Stimulated activated CD8-positive, alpha-beta memory T cell treated with anti-CD3 and anti-CD28 coated beads, Interleukin-7, amount 100 ng/mL, for 4 hours (primary cell): ENCODE measurements around the gene GADD45G.

Experiments used
- DNase-seq, 2 donors: peaks; one replicate each; pipeline ENCODE4 v3.0.0-alpha.2; 2020; ENCODE audit warnings: low read depth in 2 of 2

The GADD45G gene

DNA sequence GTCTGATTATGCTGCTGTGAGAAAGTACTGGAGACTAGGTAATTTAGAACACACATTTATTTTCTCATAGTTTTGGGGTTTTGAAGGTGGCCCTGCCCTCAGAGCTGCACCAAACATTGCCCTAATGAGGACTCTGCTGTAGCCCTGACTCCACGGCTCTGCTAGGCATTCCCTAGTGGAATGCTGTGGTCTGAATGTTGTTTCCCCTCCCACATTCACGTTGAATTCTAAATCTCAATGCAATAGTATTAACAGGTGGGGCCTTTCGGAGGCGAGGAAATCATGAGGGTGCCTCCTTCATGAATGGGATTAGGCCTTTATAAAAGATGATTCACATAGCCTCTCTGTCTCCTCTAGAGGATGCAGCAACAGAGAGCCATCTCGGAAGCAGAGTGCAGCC, 25.7 kb downstream of the GADD45G start:
- no peak for DNase-seq

DNA sequence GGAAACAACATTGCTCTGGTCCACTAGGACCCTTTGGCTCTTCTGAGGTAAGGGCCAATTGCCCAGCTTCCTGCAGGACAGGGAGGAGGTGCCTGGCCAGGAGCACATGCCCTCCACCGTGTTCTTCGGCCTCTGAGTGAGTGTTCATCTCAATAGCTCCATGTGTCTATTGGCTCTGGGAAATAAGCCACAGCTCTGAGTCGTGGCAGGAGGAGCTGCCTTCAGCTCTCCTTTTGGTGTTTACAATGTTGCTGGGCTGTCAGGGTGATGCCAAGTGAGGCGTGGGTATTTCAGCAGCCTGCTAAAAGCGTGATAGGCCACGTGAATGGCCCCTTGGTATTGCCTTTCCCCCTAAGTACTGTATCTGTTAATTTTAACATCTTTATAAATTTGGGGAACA, 26.6 kb downstream of the GADD45G start:
- no peak for DNase-seq

DNA sequence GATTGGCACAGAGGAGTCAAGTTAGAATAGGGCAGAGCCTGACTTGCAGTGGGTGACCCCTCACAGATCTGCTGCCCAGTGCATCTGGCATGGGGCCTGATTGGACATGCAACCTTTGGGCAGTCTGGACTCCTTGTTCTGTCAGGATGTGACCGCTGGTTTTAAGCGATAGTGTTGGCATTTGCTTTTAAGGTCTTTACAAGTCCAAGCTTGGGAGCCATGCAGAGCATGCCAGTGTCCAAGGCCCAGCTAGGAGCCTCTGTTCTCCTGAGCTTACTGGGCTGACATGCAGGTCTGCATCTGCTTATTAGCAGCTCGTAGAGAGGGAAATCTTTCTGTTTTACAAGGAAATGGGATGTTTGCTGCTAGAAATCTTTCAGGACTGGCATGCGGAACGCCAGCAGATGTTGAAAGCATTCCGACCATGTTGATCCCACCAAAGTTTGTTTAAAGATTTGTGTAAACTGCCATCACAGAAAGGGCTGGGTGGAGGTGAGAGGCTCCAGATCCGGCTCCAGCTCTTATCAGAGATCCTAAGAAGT, 27.5 kb downstream of the GADD45G start:
- DNase-seq: no peak

DNA sequence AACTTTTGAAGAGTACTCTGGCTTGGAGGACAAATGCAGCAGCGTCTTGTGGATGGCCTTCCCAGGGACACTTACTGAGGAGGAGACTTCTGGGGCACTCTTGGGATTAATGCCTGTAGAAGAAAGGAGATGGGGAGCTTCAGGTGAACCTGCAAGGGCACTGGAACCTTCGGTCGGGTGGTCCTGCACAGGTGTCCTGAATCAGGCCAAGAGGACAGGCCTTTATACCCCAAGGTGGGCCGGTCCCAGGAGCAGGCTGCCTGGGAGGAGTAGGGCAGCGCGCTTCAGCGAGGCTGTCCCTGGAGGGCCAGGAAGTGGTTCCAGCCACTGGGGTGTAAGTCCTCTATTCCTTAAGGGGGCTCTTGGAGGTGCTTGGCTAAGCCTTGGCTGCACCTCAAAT, 27.9 kb downstream of the GADD45G start:
- DNase-seq: no peak

DNA sequence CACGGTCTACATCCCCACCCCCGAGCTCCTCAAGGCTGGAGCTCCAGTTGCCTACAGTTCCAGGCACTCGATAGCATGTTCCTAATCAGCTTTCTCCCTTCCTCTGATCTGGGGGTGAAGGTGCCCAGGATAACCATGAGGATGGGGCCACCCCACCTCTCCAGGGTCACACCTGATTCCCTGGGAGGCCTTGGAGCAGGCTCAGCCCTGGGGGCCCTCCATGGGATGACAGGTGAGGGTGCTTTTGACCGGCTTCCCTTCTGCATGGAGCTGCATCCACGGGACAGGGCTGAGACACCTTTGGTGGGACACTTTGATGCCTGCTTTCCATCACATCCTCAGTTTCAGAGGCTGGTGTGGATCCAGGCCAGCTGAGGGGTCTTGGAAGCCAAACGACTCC, 28.6 kb downstream of the GADD45G start:
- no peak for DNase-seq

DNA sequence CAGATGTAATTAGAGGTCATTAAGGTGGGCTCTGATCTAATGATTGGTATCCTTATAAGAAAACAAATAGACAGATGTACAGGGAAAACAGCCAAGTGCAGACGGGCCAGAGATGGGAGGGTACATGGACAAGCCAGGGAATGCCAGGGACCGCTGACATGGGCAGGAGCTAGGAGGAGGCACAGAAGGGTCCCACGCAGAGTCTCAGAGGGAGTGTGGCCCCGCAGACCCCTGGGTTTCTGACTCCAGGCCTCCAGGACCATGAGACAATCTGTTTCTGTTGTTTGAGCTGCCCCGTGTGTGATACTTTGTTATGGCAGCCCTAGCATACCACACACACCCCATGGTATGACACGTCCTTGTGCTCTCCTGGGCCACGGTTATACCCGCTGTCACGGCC, 29.1 kb downstream of the GADD45G start:
- no peak for DNase-seq

DNA sequence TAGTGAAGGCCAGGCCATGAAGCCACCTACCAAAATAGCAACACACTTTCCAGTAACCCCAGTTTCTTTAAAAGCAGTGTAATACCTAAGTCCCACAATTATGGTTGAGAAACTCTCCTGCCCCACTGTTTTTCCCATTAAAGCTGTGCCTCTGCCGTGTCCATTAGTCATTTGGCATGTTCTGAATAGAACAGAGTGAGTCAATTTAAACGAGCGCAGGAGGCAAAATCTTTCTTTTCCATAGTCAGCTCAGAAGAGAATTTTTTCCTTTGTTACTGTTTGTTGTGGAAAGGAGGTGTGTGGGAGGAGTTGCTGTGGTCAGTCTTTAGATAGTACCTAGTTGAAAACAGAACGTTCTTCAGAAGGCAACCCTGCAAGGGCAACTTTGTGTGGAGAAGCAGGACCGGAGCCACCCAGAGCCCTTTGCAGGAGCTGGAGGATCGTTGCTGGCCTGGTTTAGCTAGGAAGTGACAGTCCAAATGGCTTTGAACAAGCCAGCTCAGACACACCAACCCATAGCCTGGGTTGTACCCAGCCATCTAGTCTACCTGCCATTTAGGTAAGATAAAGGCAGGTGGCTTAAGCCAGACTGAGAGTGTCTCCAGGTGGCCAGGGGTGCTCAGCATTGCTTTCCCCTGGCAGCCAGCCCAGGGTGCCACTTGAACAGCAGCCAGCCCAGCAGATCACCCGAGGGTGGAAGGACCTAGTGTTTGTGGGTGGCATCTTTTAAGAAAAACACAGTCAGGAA, 30.4 kb downstream of the GADD45G start:
- no peak for DNase-seq

DNA sequence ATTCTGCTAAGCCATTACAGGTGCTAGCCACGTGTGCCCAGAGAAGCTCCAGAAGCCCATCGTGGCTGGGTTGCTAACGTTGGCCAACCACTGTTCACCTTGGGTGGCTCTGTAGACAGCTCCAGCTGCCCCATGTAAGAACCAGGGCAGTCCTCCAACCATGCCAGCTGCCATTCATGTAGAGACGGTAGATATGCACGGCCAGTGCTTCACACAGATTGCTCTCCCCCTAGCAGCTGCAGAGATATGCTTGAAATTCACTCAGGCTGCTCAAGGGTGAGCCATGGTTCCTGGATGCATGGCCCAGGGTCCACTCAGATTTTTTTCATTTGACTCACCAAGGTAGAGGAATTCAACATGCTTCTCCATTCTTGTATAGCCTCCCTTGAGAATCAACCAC, 31.0 kb downstream of the GADD45G start:
- no peak for DNase-seq

DNA sequence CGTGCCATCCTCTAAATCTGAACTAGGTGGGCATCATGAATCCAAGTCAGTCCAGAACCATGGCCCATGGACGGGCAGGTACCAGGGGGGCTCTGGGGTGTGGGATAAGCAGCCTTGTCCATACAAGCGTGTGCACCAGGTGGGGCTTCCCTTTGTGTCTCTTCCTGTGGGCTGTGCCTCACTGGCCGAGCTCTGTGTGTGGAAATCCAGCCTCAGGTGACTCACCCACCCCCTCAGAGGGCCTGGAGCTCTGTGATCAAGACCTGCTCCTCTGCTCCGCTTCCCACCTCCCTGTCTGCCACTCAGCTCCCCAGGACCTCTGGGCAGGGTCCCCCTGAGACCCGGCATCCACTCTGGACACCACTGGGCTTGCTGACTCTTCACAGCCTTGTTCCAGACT, 33.0 kb downstream of the GADD45G start:
- DNase-seq: no peak

DNA sequence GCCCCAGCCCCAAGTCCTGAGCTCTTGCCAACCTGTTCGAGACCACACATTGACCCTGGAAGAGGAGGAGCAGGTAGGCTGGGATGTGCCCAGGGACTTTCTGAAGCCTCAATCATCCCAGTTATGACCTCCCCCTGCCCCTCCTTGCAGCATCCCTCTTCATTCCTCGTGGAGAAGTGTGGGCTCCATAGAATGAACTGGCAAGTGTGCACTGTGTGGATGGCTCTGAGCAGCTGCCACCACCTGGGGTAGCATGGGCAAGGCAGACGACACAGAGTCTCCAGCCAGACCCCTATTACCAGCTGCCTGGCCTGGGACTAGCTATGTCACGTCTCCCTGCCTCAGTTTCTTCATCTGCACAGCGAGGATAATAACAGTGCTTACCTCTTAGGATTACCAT, 33.5 kb downstream of the GADD45G start:
- DNase-seq: no peak

DNA sequence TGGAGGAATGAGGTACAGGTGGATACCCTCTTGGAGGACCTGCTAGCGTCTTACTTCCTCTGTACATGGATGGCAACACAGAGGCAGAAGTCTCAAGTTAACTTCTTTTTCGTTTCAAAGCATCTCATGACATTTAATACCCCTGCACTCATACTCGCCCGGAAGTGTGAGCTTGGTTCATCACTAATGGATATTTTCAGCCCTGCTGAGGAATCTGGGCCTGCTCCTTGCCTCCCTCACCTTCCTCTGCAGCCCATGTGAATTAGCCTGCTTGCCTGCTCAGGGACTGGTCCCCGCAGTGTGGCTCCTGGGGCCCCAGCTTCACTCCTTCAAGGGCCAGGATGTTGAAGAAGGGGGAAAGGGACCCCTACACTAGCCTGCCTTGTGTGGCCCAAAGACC, 34.1 kb downstream of the GADD45G start:
- no peak for DNase-seq

DNA sequence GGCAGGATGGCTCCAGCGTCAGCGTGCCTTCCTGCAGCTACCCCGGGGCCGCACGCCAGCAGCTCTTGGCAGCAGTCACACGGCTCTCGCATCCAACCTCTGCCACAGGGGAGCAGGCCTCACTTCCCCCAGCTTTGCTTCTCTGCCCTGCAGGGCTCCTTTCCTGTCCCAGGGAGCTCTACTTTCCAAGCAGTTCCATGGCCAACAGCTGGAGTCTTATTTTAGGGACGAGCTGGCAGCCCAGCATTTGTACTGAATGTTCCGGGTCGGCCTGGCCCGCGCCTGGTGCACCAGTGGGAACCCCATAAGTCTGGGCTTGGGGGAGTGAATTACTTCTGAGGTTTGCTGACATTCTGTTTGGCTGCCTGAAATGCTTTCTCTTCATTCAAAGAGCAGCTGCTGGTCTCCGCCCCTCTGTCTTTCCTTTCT, 34.6 kb downstream of the GADD45G start:
- DNase-seq: no peak

DNA sequence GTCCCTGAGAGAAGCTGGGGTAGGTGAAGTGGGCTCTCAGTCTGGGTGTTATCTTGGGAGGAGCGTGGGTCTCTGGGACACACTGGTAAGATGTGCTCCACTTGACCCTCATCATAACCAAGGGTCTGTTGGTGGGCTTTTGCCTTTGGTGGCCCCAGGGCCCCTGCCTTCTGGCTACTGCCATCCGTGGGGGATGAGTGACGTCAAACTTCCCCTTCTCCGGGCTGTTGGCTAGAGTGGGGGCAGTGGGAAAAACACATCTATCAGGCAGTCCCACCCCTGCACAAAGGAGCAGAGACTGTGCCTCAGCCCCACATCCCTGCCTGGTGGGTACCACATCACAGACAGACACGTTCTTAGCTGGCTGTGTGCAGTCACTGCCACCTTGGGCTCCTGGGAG, 35.1 kb downstream of the GADD45G start:
- no peak for DNase-seq

DNA sequence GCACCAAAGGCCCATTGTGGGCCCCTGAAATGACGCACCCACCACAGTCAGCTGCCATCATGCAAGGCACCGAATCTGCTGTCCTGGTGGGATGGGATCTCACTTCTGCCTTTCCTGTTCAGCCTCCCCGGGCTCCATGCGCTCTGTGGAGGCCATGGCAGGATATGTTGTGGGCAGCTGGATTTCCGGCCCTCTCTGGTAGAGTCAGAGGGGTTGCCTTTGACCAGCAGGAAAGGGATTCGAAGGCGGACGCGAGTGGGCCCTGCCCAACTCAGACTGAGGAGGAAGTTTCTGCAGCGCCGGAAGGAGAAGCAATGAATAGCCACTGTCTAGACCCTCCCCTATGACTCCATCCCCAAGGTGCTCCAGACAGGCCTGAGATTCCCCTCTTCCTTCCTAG, 35.5 kb downstream of the GADD45G start:
- no peak for DNase-seq

DNA sequence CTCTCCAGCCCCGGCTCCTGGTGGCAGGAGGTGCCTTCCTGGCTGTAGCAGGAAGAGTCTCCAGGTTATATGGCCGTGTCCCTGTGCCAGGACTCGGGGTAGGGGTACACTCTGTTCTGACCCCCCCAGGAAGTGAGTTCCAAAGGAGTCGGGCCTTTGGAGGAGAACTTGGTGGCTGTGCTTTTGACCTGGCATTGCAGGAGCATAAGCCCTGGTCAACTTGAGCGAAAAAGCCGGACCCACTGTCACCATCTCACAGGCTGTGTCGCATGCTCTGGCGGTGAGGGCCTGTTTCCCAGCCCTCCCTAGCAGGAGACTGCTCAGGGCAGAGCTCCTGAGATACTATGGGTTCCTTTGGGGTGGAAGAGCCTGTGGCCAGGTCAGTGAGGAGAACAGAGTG, 36.0 kb downstream of the GADD45G start:
- no peak for DNase-seq

DNA sequence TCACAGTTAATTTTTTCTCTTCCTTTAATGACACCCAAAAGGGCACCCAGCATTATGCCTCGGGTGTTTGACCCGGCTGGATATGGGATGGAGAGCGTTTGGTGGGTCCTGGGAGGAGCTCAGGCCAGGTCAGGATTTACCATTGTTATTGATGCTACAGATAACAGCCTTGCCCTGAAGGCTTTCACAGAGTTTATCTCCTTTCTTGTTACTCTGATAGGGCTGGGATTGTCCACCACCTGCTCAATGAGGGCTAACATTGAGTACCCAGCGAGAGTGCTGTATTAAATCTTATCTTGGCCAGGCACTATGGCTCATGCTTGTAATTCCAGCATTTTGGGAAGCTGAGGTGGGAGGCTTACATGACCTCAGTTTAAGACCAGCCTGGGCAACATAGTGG, 37.2 kb downstream of the GADD45G start:
- no peak for DNase-seq

DNA sequence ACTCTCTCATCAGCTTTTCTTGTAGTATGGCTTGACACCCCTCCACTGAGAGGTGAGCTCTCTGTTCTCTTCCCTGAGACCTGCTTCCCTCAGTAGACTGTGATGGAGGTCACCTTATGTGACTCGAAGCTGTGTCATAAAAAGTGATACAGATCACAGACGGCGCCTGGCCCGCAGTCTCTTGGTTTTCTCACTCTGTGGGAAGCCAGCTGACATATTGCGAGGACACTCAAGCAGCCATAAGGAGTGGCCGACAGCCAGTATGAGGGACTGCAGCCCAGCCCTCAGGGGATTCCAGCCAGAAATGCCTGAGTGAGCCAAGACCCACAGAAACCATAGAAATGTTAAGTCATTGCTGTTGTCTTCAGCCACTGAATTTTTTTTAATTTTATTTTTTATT, 38.0 kb downstream of the GADD45G start:
- no peak for DNase-seq

DNA sequence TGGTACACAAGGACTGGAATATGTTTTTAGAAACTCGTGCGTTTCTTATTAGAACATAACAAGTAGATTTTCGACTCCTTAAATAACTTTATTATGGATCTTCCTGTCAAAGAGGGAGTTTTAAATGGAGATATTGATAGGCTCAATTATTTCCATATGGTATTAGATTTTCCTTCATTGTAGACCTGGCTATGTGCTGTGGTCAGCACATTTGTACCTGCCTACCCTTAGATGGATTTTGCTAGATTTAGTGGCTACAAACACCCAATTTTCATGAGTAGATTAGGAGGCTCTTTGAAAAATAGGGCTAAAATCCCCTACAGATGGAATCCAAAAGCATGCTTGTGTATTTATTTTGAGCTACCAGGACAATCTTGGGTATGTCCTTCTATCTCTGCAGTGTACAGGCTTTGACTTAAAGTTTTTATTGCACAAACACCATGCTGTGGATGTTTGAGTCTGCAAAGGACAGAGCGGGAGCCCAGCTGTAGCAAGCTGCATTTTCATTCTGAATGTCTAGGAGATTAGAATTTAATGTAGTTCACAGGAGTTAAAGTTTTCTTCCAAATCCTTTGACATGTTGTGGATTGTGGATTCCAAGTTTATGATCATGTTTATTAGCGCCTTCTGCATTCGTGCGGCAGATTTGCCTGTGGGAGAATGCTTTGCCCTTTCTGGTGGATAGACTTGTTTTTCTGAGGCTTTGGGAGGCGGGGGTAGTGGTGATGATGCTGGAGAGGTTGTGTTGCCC, 41.6 kb downstream of the GADD45G start:
- DNase-seq: no peak

DNA sequence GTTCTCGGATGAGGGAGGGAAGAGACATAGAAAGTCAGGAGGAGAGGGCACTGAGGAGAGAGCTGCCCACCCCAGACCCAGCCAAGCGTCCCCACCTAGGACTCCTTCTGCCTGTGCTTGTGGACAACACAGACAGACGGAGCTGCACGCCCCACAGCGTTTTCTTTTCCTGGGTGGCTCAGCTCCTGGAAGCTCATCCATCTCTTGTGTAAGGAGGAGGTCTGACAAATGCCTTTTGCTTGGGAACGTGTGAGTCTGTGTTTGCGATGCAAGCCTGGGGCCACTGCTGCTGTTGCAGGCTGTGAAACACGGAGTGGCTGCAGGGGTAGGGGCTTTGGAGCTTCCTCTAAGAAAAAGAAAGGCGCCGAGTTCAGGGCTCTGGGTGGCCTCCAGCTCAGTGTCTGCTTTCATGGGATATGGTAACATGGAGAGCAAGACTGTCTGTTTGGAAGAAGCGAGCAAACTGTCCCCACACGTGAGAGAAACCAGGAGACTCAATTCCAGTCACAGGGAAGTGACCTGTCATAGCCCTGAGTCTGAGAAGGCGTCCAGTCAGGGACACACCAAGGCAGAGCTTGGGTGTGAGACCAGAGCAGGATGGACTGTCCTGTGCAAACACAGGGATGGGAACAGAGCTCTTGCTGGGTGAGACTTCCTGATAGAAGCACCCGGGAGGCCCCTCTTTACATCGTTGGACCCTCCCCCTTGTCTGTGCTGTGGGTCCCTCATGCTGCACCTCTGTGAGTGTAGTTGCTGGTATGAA, 42.7 kb downstream of the GADD45G start:
- no peak for DNase-seq

DNA sequence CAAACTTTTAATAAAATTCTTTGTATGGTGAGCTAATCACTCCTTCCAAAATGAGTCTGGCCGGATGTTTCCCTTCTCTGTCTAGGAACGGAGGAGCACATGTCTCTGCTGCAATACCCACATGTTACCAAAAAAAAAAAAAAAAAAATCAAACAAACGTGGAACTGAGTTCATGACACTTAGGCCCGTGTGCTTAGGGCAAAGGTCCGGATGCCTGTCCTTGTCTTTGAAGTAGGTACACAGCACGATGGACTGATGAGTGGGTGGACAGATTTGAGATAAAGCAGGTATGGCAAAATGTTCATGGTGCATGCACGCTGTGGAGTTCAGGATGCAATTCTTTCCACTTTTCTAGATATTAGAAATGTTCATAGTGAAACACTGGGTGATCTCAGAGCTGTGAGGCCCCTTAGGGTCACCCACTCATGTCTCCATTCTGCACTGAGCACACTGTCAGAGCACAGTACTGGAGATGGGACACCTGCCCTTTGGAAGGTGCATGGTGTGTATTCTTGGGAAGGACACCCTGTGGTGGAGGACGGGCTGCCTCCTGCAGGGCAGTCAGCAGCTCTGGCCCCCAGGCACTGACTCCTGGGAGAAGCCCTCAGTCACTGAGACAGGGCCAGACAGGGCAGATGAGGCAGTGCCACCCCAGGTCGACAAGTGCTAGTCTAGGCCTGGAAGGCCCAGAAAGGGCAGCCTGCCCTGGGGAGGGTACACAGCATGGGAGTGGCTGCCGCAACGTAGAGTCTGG, 43.6 kb downstream of the GADD45G start:
- no peak for DNase-seq

DNA sequence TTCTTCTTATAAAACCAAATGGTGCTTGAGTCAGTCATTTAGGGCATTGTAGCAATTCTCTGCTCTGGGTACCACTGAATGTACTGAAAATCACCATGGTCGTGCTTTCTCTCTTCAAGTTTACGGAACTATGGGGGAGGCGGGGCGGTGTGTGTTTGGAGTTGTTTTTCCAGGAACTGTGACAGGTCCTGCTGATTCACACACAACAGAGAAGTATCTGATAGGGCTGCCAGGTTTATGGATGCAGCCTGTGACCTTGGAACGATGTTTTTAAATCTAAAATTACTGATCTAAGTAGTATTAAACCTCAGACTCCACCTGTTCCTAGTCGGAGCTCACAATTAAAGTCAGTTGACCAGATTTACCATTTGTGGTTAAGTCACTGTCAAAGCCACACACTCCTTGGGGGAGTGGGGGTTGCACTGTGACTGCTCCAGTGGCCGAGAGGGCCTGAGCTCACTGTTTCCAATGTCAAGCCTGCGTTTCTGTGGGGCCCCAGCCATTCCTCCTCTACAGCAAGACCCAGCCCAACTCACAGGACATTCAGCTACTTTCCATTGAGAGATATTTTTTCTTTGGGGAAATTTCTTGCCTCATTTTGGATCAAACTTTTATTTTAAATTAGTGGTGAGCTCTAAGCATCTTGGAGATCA, 44.4 kb downstream of the GADD45G start:
- DNase-seq: no peak
